ENCODE data around the gene DHDDS. TPM values are rescaled to one million over a fixed set of nuclear protein-coding genes. Genes with fewer than 3 reads are reported as not detected.

DHDDS gene
- total and polyA plus RNA-seq, 2 of the 13 experiments (the other 11 are each of a cell fraction or from before 2014, with no cell fraction given), result 18.9 to 28.3 TPM

- no peak overlapping the region for H2AFZ ChIP-seq (ENCODE audit: low read length)
- intact Hi-C loops (cut with micrococcal nuclease; ENCODE audit: unreplicated experiment) (no loop called here), in situ Hi-C loops (cut with HindIII; ENCODE audit: extremely low pct_ligation_motif_present, low pct_unique_long_range_greater_than_20kb) (no loop called here)
- no peak for DNase-seq (ENCODE audit: low spot score)
- no peaks in the 10 kb centered on the region for H3K79me2 ChIP-seq (ENCODE audit: insufficient read depth, low read length)
- no peaks in the 10 kb centered on the region for H4K20me1 ChIP-seq (ENCODE audit: insufficient read depth, low read length)
- TF ChIP-seq NR2F1 (CRISPR knock-in tag; IDR thresholded peaks at IDR 0.05), result no peak
- TF ChIP-seq RAD21 (CRISPR knock-in tag; IDR thresholded peaks at IDR 0.05), result no peak
- no peak for TF ChIP-seq ZNF138 (CRISPR knock-in tag; IDR thresholded peaks at IDR 0.05; ENCODE audit: low read depth)
- no peak for TF ChIP-seq GZF1 (CRISPR knock-in tag; IDR thresholded peaks at IDR 0.05)
- TF ChIP-seq, protein P1, sequence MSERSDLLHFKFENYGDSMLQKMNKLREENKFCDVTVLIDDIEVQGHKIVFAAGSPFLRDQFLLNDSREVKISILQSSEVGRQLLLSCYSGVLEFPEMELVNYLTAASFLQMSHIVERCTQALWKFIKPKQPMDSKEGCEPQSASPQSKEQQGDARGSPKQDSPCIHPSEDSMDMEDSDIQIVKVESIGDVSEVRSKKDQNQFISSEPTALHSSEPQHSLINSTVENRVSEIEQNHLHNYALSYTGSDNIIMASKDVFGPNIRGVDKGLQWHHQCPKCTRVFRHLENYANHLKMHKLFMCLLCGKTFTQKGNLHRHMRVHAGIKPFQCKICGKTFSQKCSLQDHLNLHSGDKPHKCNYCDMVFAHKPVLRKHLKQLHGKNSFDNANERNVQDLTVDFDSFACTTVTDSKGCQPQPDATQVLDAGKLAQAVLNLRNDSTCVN (CRISPR knock-in tag; IDR thresholded peaks at IDR 0.05; ENCODE audit: borderline replicate concordance), result no peak
- TF ChIP-seq SNAPC2 (CRISPR knock-in tag; IDR thresholded peaks at IDR 0.05), result no peak
- TF ChIP-seq RFX3 (CRISPR knock-in tag; IDR thresholded peaks at IDR 0.05), result no peak
- no peak for TF ChIP-seq AKAP8 (CRISPR knock-in tag; IDR thresholded peaks at IDR 0.05)
- TF ChIP-seq NPAS2 (CRISPR knock-in tag; IDR thresholded peaks at IDR 0.05; ENCODE audit: borderline replicate concordance), result no peak
- no peak for TF ChIP-seq ESRRA (CRISPR knock-in tag; IDR thresholded peaks at IDR 0.05; ENCODE audit: low read depth)
- H3K27ac ChIP-seq (ENCODE audit: extremely low read length, insufficient read depth, low read length), result no peak overlapping the region
- BruUV-seq (replicated peaks), result no TSS peak
- WGBS (ENCODE audit: low lambda C conversion rate), result 54% methylated on average over 3 of the region's 3 CpGs
- no peak overlapping the region for H3K9ac ChIP-seq (ENCODE audit: insufficient read depth, low read depth, low read length)
- no peaks in the 10 kb centered on the region for H3K36me3 ChIP-seq (replicated peaks in 1 of 2; ENCODE audit: control insufficient read depth in 1 of 2, insufficient read depth in 2 of 2, low read length in 2 of 2)
- ATAC-seq, result no peak
- no peak overlapping the region for H3K4me2 ChIP-seq (ENCODE audit: low read depth, low read length)
- H3K27me3 ChIP-seq (ENCODE audit: control insufficient read depth in 1 of 2, insufficient read depth in 2 of 2, low read length in 2 of 2), result no peaks in the 10 kb centered on the region
- H3K4me3 ChIP-seq (replicated peaks in 1 of 3; ENCODE audit: insufficient read depth in 1 of 3, low read depth in 2 of 3, low read length in 3 of 3), result no peak overlapping the region
- ChIA-PET POLR2A (no interaction called here), CTCF (ENCODE audit: low intra/inter-chr PET ratio, low total read pairs) (no interaction called here)
- no peak for FAIRE-seq
- 0 out of 2 replicates have a peak, but pooled peaks cover 5% of the 10 kb centered on the region for H3K4me1 ChIP-seq (ENCODE audit: insufficient read depth, low read length)
- no peaks in the 10 kb centered on the region for H3K9me3 ChIP-seq (ENCODE audit: low read length)
Measured at GRCh38 chr1:26401891-26402290, 30.2 kb upstream of the DHDDS start.
